Measurements from ENCODE around the gene CDYL2.

DNA sequence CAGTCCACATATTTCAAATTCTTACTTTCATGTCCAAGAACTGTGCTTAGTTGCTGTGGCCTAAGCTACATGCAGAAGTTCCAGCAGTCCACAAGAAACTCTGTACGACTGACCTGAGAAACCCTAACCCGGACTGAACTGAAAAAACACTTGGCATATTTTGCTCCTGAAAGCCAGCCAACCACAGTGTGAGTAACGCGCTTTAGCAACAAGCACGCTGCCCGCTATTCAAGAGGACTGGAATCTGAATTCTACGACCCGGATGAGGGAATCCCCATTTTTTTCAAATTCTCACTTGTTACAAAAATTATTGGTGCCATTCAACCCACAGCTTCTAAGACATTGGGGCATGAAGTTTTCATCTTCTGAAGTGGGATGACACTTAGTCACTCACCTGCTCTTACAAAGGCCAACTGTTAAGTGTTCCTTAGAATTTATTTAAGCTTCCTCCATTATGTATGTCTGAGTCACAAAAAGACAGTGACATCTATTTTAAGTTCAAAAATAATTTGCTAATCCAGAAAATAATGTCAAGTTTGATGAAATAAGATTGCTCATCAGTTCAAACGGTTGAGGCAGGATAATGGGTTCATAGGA, 78.7 kb downstream of the CDYL2 start:
- TF ChIP-seq, protein P1, sequence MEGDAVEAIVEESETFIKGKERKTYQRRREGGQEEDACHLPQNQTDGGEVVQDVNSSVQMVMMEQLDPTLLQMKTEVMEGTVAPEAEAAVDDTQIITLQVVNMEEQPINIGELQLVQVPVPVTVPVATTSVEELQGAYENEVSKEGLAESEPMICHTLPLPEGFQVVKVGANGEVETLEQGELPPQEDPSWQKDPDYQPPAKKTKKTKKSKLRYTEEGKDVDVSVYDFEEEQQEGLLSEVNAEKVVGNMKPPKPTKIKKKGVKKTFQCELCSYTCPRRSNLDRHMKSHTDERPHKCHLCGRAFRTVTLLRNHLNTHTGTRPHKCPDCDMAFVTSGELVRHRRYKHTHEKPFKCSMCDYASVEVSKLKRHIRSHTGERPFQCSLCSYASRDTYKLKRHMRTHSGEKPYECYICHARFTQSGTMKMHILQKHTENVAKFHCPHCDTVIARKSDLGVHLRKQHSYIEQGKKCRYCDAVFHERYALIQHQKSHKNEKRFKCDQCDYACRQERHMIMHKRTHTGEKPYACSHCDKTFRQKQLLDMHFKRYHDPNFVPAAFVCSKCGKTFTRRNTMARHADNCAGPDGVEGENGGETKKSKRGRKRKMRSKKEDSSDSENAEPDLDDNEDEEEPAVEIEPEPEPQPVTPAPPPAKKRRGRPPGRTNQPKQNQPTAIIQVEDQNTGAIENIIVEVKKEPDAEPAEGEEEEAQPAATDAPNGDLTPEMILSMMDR (IDR thresholded peaks at IDR 0.05 in 4 of 5, conservative IDR thresholded peaks at IDR 0.05 in 1 of 5) = no peak
- TF ChIP-seq POLR2A (IDR thresholded peaks at IDR 0.05) = no peak
